Measurements from ENCODE around the gene RAB11FIP4. TPM values are rescaled to one million over a fixed set of nuclear protein-coding genes. Genes with fewer than 3 reads are reported as not detected.

Gene RAB11FIP4
- total RNA-seq, 1 donor, result 0.72 TPM

- H3K27ac ChIP-seq (ENCODE audit: low read depth, low read length), result no peak overlapping the region
- peak; percentile 51 for DNase-seq (ENCODE audit: insufficient read length, low spot score, missing footprints)
- no peak for TF ChIP-seq CTCF (IDR thresholded peaks at IDR 0.05; ENCODE audit: extremely low read depth, low read depth, low read length)
- no peaks in the 10 kb centered on the region for H4K20me1 ChIP-seq (ENCODE audit: insufficient read depth, low read length)
- H3K4me2 ChIP-seq (ENCODE audit: insufficient read depth, low read length), result no peak overlapping the region
- no peak overlapping the region for H3K4me3 ChIP-seq (ENCODE audit: insufficient read depth, low read length)
- no peaks in the 10 kb centered on the region for H3K36me3 ChIP-seq (ENCODE audit: insufficient read depth, low read length)
- H3K79me2 ChIP-seq (ENCODE audit: insufficient read depth, low read length), result no peaks in the 10 kb centered on the region
- H2AFZ ChIP-seq (ENCODE audit: low read length), result no peak overlapping the region
- no peaks in the 10 kb centered on the region for H3K9me3 ChIP-seq (ENCODE audit: low read depth, low read length)
- peaks cover 22% of the 10 kb centered on the region for H3K4me1 ChIP-seq (ENCODE audit: insufficient read depth, low read length)
- H3K27me3 ChIP-seq (ENCODE audit: insufficient read depth, low read length), result no peaks in the 10 kb centered on the region
Observed at GRCh38 chr17:31538080-31538762, 146.7 kb downstream of the RAB11FIP4 start.

- TF ChIP-seq CTCF (IDR thresholded peaks at IDR 0.05; ENCODE audit: extremely low read depth, low read depth, low read length), result no peak
- no peak overlapping the region for H3K4me3 ChIP-seq (ENCODE audit: insufficient read depth, low read length)
Observed at GRCh38 chr17:31540602-31541307, 149.3 kb downstream of the RAB11FIP4 start.

GRCh38 chr17:31541559-31541958 lies 150.1 kb downstream of the RAB11FIP4 start:
- no peak for DNase-seq (ENCODE audit: insufficient read length, low spot score, missing footprints)
- Histone ChIP-seq H3K27ac (ENCODE audit: low read depth, low read length) (no peak overlapping the region), H3K9me3 (ENCODE audit: low read depth, low read length) (peaks cover 7% of the 10 kb centered on the region), H3K4me3 (ENCODE audit: insufficient read depth, low read length) (no peak overlapping the region), H2AFZ (ENCODE audit: low read length) (no peak overlapping the region), H3K36me3 (ENCODE audit: insufficient read depth, low read length) (no peaks in the 10 kb centered on the region), H4K20me1 (ENCODE audit: insufficient read depth, low read length) (no peaks in the 10 kb centered on the region), H3K4me2 (ENCODE audit: insufficient read depth, low read length) (no peak overlapping the region), H3K27me3 (ENCODE audit: insufficient read depth, low read length) (no peaks in the 10 kb centered on the region), H3K4me1 (ENCODE audit: insufficient read depth, low read length) (peaks cover 8% of the 10 kb centered on the region), H3K79me2 (ENCODE audit: insufficient read depth, low read length) (no peaks in the 10 kb centered on the region)
- TF ChIP-seq CTCF (IDR thresholded peaks at IDR 0.05; ENCODE audit: extremely low read depth, low read depth, low read length), result peak; percentile 13

More at GRCh38 chr17:31540602-31541307, 149.3 kb downstream of the RAB11FIP4 start:
- no peaks in the 10 kb centered on the region for H4K20me1 ChIP-seq (ENCODE audit: insufficient read depth, low read length)
- no peak for DNase-seq (ENCODE audit: insufficient read length, low spot score, missing footprints)
- H3K79me2 ChIP-seq (ENCODE audit: insufficient read depth, low read length), result no peaks in the 10 kb centered on the region
- H3K27me3 ChIP-seq (ENCODE audit: insufficient read depth, low read length), result no peaks in the 10 kb centered on the region
- H3K4me1 ChIP-seq (ENCODE audit: insufficient read depth, low read length), result peaks cover 8% of the 10 kb centered on the region
- no peaks in the 10 kb centered on the region for H3K36me3 ChIP-seq (ENCODE audit: insufficient read depth, low read length)
- H3K27ac ChIP-seq (ENCODE audit: low read depth, low read length), result no peak overlapping the region
- H3K9me3 ChIP-seq (ENCODE audit: low read depth, low read length), result peaks cover 7% of the 10 kb centered on the region
- H3K4me2 ChIP-seq (ENCODE audit: insufficient read depth, low read length), result no peak overlapping the region
- H2AFZ ChIP-seq (ENCODE audit: low read length), result no peak overlapping the region

- Histone ChIP-seq H2AFZ (ENCODE audit: low read length) (no peak overlapping the region), H3K27me3 (ENCODE audit: insufficient read depth, low read length) (no peaks in the 10 kb centered on the region), H3K9me3 (ENCODE audit: low read depth, low read length) (peaks cover 7% of the 10 kb centered on the region), H3K4me2 (ENCODE audit: insufficient read depth, low read length) (no peak overlapping the region), H3K27ac (ENCODE audit: low read depth, low read length) (no peak overlapping the region), H3K4me1 (ENCODE audit: insufficient read depth, low read length) (peaks cover 4% of the 10 kb centered on the region), H3K36me3 (ENCODE audit: insufficient read depth, low read length) (no peaks in the 10 kb centered on the region), H3K79me2 (ENCODE audit: insufficient read depth, low read length) (no peaks in the 10 kb centered on the region), H3K4me3 (ENCODE audit: insufficient read depth, low read length) (no peak overlapping the region), H4K20me1 (ENCODE audit: insufficient read depth, low read length) (no peaks in the 10 kb centered on the region)
- TF ChIP-seq CTCF (IDR thresholded peaks at IDR 0.05; ENCODE audit: extremely low read depth, low read depth, low read length), result no peak
- no peak for DNase-seq (ENCODE audit: insufficient read length, low spot score, missing footprints)
Observed at GRCh38 chr17:31544186-31544585, 152.7 kb downstream of the RAB11FIP4 start.

All from osteoblast (primary cell).